ENCODE measurements around the gene SLC22A23.
A peak's percentile ranks its signal among the peaks of the same experiment; 100 is the strongest.

The SLC22A23 gene

DNA sequence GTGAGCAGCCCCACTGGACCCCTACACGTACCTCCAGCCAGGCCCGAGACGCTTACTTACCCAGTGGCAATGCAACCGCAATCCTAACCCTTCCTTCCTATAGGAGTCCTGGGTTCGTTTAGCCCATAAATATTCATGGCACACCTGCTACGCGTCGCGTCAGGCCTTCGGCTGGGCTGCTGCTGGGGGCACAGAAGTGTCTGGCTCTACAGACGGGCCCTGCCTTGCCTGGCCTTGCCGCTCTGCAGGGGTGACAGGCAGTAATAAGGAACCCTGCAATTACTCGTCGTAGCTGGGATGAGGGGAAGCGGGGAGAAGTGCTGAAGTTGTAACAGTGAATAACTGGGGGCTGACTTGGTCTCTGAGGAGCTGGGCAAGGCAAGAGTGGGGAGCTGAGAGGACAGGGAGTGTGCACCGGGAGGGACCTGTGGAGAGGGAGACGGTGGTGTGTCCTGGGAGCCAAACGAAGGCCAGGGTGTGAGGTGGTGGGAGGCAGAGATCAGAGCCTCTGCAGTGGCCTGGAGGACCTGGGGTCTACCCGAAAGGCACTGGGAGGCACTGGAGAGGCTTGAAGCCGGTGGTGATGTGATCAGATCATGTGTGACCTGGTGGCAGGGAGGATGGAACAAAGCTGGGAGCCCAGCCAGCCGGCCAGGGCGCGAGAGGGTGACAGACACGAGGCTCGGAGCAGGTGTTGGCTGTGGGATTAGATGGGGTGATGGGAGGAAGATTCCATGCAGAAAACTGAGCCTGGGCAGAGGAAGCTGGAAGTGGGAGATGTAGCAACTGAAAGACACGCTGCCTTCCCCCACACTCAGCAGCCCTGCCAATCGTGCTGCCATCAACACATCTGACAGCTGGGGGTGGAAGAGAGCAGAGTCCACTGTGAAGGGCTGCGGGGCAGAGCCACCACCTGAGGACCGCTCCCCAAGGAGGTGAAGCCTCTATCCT, 161.7 kb downstream of the SLC22A23 start:
- DNase-seq (ENCODE audit: extremely low read depth, low read depth): no peak
- TF ChIP-seq, protein P1, sequence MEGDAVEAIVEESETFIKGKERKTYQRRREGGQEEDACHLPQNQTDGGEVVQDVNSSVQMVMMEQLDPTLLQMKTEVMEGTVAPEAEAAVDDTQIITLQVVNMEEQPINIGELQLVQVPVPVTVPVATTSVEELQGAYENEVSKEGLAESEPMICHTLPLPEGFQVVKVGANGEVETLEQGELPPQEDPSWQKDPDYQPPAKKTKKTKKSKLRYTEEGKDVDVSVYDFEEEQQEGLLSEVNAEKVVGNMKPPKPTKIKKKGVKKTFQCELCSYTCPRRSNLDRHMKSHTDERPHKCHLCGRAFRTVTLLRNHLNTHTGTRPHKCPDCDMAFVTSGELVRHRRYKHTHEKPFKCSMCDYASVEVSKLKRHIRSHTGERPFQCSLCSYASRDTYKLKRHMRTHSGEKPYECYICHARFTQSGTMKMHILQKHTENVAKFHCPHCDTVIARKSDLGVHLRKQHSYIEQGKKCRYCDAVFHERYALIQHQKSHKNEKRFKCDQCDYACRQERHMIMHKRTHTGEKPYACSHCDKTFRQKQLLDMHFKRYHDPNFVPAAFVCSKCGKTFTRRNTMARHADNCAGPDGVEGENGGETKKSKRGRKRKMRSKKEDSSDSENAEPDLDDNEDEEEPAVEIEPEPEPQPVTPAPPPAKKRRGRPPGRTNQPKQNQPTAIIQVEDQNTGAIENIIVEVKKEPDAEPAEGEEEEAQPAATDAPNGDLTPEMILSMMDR (IDR thresholded peaks at IDR 0.05; ENCODE audit: low read depth, low read length): peak; percentile 3

DNA sequence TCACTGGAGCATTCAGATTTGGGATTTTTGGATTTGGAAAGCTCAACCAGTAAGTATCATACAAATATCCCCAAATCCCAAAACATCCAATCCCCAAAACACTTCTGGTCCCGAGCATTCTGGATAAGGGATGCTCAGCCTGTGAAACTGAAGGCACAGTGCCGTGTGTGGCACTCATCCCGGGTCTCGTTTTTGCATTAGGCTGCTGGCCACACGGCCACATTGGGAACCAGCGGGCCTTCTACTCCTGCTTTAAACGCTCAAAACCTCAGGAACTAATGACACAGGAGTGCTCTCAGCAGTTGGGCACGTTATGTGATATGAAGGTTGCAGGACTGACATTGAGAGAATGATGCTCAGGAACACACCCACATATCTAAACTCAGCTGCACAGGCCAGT, 162.5 kb downstream of the SLC22A23 start:
- DNase-seq (ENCODE audit: extremely low read depth, low read depth): no peak
- TF ChIP-seq, protein P1 (IDR thresholded peaks at IDR 0.05; ENCODE audit: low read depth, low read length): no peak

DNA sequence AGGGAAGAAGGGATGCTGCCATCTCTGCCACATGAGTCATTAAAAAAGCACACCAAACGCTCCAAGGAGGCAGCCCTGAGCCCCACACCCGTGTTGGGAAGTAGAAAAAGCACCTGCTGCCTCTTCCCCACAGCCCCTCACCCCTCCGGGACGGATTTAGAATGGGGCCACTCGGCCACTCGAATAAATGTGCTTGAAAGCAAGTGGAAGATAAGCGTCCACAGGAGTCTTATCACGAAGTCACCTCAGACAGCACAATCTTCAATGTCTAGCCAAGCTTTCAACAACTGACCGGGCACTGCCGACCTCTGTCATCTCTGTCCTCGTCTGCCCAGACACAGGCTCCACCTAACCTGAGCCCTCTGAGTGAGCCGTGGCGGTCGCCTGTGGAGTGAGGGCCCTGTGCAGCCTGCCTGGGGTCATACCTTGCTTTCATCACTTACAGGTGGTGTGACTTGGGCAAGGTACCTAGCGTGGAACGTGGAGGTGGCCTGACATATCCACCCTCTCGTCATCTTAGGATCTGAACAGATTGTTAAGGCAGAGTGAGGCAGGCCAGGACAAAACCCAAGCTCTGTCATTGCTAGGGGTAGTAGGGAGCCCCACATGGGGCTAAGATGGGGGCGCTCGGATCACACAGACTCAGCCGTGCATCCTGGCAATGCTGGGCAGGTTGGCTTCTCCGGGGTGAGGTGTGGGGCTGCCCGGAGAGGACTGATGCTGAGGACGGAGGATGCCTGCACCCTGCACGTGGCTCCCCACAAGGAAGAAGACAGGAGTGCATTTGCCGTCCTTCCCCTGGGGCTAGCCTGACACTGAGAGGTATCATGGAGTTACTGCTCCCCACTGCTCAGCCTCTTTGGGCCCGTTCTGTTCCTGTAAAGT, 163.3 kb downstream of the SLC22A23 start:
- DNase-seq (ENCODE audit: extremely low read depth, low read depth): no peak
- TF ChIP-seq, protein P1 (IDR thresholded peaks at IDR 0.05; ENCODE audit: low read depth, low read length): no peak

- TF ChIP-seq, protein P1 (IDR thresholded peaks at IDR 0.05; ENCODE audit: low read depth, low read length): no peak
Measured at GRCh38 chr6:3292431-3293197, 164.2 kb downstream of the SLC22A23 start.

GRCh38 chr6:3291987-3292386, 164.9 kb downstream of the SLC22A23 start:
- TF ChIP-seq, protein P1 (IDR thresholded peaks at IDR 0.05; ENCODE audit: low read depth, low read length): no peak
- DNase-seq (ENCODE audit: extremely low read depth, low read depth): no peak

More at GRCh38 chr6:3292431-3293197, 164.2 kb downstream of the SLC22A23 start:
- no peak for DNase-seq (ENCODE audit: extremely low read depth, low read depth)

- TF ChIP-seq, protein P1 (IDR thresholded peaks at IDR 0.05; ENCODE audit: low read depth, low read length): no peak
Measured at GRCh38 chr6:3291346-3291745, 165.5 kb downstream of the SLC22A23 start.

More at GRCh38 chr6:3291346-3291745, 165.5 kb downstream of the SLC22A23 start:
- no peak for DNase-seq (ENCODE audit: extremely low read depth, low read depth)

Data from AG09319 (cell line).